CD14-positive monocyte (primary cell): ENCODE results near the gene SSX4B. TPM values are rescaled to one million over a fixed set of nuclear protein-coding genes. Genes with fewer than 3 reads are reported as not detected.
"Not testable (repeated sequence)": the region's sequence is repeated elsewhere in the genome, so short reads cannot be mapped to it uniquely, and the experiment has no call there.

ENCODE experiments used
- DNase-seq, 3 donors: peaks; one replicate each; pipeline ENCODE4 v3.0.0-alpha.2; 2011 to 2022
- H2AFZ ChIP-seq: 2 replicates; pipeline ENCODE4 v1.6.0; 2012; ENCODE audit warnings: mild to moderate bottlenecking, low read depth, low read length, inconsistent platforms; ENCODE audit not compliant: insufficient read depth, poor library complexity, severe bottlenecking
- H3K27ac ChIP-seq, 2 donors: 1 replicate in 1 of 2; 2 replicates in 1 of 2; pipeline ENCODE4 v1.5.1; 2012 to 2013; ENCODE audit warnings: low read length in 2 of 2, control low read depth in 1 of 2, inconsistent platforms in 1 of 2, low read depth in 1 of 2, mild to moderate bottlenecking in 1 of 2
- H3K27me3 ChIP-seq, 2 donors: one replicate each; pipeline versions ENCODE4 v1.6.0 to v1.6.1; 2011 to 2013; ENCODE audit warnings: low read length in 2 of 2; ENCODE audit not compliant: control insufficient read depth in 2 of 2, insufficient read depth in 2 of 2
- H3K36me3 ChIP-seq, 2 donors: replicated peaks in 1 of 2; 1 replicate in 1 of 2; 2 replicates in 1 of 2; pipeline versions ENCODE4 v1.5.1 to v1.6.1; 2012 to 2013; ENCODE audit warnings: low read length in 2 of 2, control low read depth in 1 of 2, inconsistent platforms in 1 of 2, mild to moderate bottlenecking in 1 of 2; ENCODE audit not compliant: insufficient read depth in 2 of 2, control insufficient read depth in 1 of 2
- H3K4me1 ChIP-seq, 2 donors: 1 replicate in 1 of 2; 2 replicates in 1 of 2; pipeline versions ENCODE4 v1.5.1 to v1.6.1; 2012 to 2013; ENCODE audit warnings: low read length in 2 of 2, control low read depth in 1 of 2, inconsistent platforms in 1 of 2, mild to moderate bottlenecking in 1 of 2, moderate library complexity in 1 of 2; ENCODE audit not compliant: insufficient read depth in 2 of 2, control insufficient read depth in 1 of 2
- H3K4me2 ChIP-seq: replicated peaks from 2 replicates; pipeline ENCODE3; 2012; ENCODE audit warnings: low read length, moderate library complexity, mild to moderate bottlenecking; ENCODE audit not compliant: poor library complexity, severe bottlenecking; ENCODE audit errors: extremely low read depth
- H3K4me3 ChIP-seq, 3 experiments: fragments of 200-600 bp in 1 of 3; sonication (generic) in 1 of 3; replicated peaks in 1 of 3; 1 replicate in 2 of 3; 2 replicates in 1 of 3; pipeline ENCODE4 v1.5.1; 2011 to 2013; ENCODE audit warnings: low read length in 3 of 3, mild to moderate bottlenecking in 3 of 3, control low read depth in 2 of 3, low read depth in 2 of 3, inconsistent platforms in 1 of 3, moderate library complexity in 1 of 3
- H3K79me2 ChIP-seq: 2 replicates; pipeline ENCODE4 v1.6.0; 2012; ENCODE audit warnings: mild to moderate bottlenecking, control low read depth, inconsistent platforms, low read length, moderate library complexity; ENCODE audit not compliant: insufficient read depth
- H3K9ac ChIP-seq: 2 replicates; pipeline ENCODE4 v1.6.0; 2017; ENCODE audit warnings: low read length, mild to moderate bottlenecking; ENCODE audit not compliant: insufficient read depth, poor library complexity, severe bottlenecking
- H3K9me3 ChIP-seq, 2 donors: replicated peaks in 1 of 2; 1 replicate in 1 of 2; 2 replicates in 1 of 2; pipeline versions ENCODE4 v1.5.1 to v1.6.1; 2012 to 2013; ENCODE audit warnings: low read length in 2 of 2, control low read depth in 1 of 2; ENCODE audit not compliant: control insufficient read depth in 1 of 2, insufficient read depth in 1 of 2
- H4K20me1 ChIP-seq: 2 replicates; pipeline ENCODE4 v1.6.0; 2012; ENCODE audit warnings: mild to moderate bottlenecking, low read length, control low read depth, moderate library complexity; ENCODE audit not compliant: insufficient read depth
- H3K27ac Mint-ChIP-seq, 7 donors: one replicate each; pipeline ENCODE4 v1.8.0; 2020; ENCODE audit warnings: mild to moderate bottlenecking in 7 of 7, mixed read lengths in 7 of 7, moderate library complexity in 6 of 7, inconsistent platforms in 2 of 7
- H3K27me3 Mint-ChIP-seq, 3 donors: one replicate each; pipeline ENCODE4 v1.8.0; 2021 to 2022; ENCODE audit warnings: low read depth in 3 of 3, mild to moderate bottlenecking in 3 of 3, mixed read lengths in 3 of 3, moderate library complexity in 3 of 3, inconsistent platforms in 1 of 3
- H3K36me3 Mint-ChIP-seq, 2 donors: one replicate each; pipeline ENCODE4 v1.8.0; 2020; ENCODE audit warnings: mixed read lengths in 2 of 2, inconsistent platforms in 1 of 2, mild to moderate bottlenecking in 1 of 2
- H3K4me1 Mint-ChIP-seq: one replicate; pipeline ENCODE4 v1.8.0; 2020; ENCODE audit warnings: mild to moderate bottlenecking, mixed read lengths
- H3K4me3 Mint-ChIP-seq, 2 donors: one replicate each; pipeline ENCODE4 v1.8.0; 2020; ENCODE audit warnings: mild to moderate bottlenecking in 2 of 2, mixed read lengths in 2 of 2, moderate library complexity in 1 of 2
- H3K9me3 Mint-ChIP-seq, 7 donors: one replicate each; pipeline ENCODE4 v1.8.0; 2020 to 2022; ENCODE audit warnings: mixed read lengths in 7 of 7, mild to moderate bottlenecking in 6 of 7, moderate library complexity in 6 of 7, inconsistent platforms in 2 of 7
- WGBS: methylation state at CpG from one replicate; pipeline ENCODE4 v1.1.5; 2013; ENCODE audit warnings: missing lambda C conversion rate; ENCODE audit not compliant: insufficient coverage; 5-methylcytosine and 5-hydroxymethylcytosine counted together
- intact Hi-C, 2 donors: fragments of 100-400 bp; cut with micrococcal nuclease; formaldehyde crosslinking; loops; one replicate each; pipeline versions ENCODE4 v1.15.0 to v1.15.1; 2023
- polyA plus RNA-seq, 3 donors: library from polyadenylated mRNA; depleted of rRNA in 1 of 3; unstranded in 2 of 3; stranded (reverse) in 1 of 3; fragments of 300-500 nt in 2 of 3; fragments of >200 nt in 1 of 3; fragmentation: Illumina TruSeq in 2 of 3; gene quantifications; 1 replicate in 2 of 3; 2 replicates in 1 of 3; pipeline ENCODE4 v1.2.3, GENCODE V29; 2012 to 2021

The SSX4B gene
- polyA plus RNA-seq, 3 donors, result not detected

DNA sequence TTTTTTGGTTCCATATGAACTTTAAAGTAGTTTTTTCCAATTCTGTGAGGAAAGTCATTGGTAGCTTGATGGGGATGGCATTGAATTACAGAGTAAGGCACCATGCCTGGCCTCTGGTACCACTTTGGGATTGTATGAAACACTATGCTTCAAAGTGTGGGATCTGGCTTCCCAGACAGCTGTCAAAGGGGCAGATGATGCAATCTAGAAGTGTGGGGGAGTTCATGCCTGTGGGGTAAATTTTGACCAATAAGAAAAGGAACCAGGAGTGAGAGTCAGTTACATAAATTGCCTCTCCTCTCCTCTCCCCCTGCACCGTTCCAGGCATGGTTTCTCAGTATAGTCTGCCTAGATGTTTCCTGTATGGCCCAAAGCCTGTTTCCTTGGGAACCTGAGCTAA is 13.9 kb downstream of the SSX4B start:
- H3K36me3 Mint-ChIP-seq, H2AFZ ChIP-seq, H4K20me1 ChIP-seq, H3K4me1 ChIP-seq, intact Hi-C loops, H3K4me3 ChIP-seq, H3K4me1 Mint-ChIP-seq, H3K9me3 ChIP-seq, H3K27me3 ChIP-seq, H3K27ac ChIP-seq, DNase-seq, H3K9ac ChIP-seq, H3K36me3 ChIP-seq, H3K4me2 ChIP-seq, H3K27ac Mint-ChIP-seq, H3K4me3 Mint-ChIP-seq, H3K9me3 Mint-ChIP-seq, H3K79me2 ChIP-seq, H3K27me3 Mint-ChIP-seq: not testable (repeated sequence)
- no CpG with 5 or more reads among the region's 1 CpG for WGBS

DNA sequence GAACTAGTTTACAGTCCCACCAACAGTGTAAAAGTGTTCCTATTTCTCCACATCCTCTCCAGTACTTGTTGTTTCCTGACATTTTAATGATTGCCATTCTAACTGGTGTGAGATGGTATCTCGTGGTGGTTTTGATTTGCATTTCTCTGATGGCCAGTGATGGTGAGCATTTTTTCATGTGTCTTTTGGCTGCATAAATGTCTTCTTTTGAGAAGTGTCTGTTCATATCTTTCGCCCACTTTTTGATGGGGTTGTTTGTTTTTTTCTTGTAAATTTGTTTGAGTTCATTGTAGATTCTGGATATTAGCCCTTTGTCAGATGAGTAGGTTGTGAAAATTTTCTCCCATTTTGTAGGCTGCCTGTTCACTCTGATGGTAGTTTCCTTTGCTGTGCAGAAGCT is 14.8 kb downstream of the SSX4B start:
- intact Hi-C loops, H3K36me3 Mint-ChIP-seq, H3K9ac ChIP-seq: not testable (repeated sequence)

GRCh38 chrX:48383239-48383638 is 28.5 kb downstream of the SSX4B start, which contains the start of gene SSX4:
SSX4 (plus strand) TSS chrX:48383539; CDS start chrX:48384054, 515 bp downstream.
- H3K4me3 Mint-ChIP-seq, H3K27ac Mint-ChIP-seq, H3K27ac ChIP-seq, H4K20me1 ChIP-seq, H3K79me2 ChIP-seq, H3K36me3 ChIP-seq, DNase-seq, H3K4me2 ChIP-seq, intact Hi-C loops, H3K27me3 Mint-ChIP-seq, H3K4me3 ChIP-seq, H3K27me3 ChIP-seq, H3K9me3 ChIP-seq, H3K4me1 ChIP-seq, H3K36me3 Mint-ChIP-seq, H2AFZ ChIP-seq, H3K9me3 Mint-ChIP-seq, H3K4me1 Mint-ChIP-seq, H3K9ac ChIP-seq: not testable (repeated sequence)
- no CpG with 5 or more reads among the region's 16 CpGs for WGBS

More for the DNA sequence above, 14.8 kb downstream of the SSX4B start:
- not testable (repeated sequence) for H4K20me1 ChIP-seq, H3K4me2 ChIP-seq, H3K36me3 ChIP-seq, H3K4me3 ChIP-seq, H3K27me3 Mint-ChIP-seq, H3K4me1 ChIP-seq, H3K27me3 ChIP-seq, H2AFZ ChIP-seq, H3K9me3 Mint-ChIP-seq, H3K27ac Mint-ChIP-seq, H3K9me3 ChIP-seq, DNase-seq, H3K79me2 ChIP-seq, H3K4me3 Mint-ChIP-seq, H3K27ac ChIP-seq, H3K4me1 Mint-ChIP-seq
- WGBS, result no CpG with 5 or more reads among the region's 2 CpGs

GRCh38 chrX:48370408-48370807 is 41.4 kb downstream of the SSX4B start:
- H3K36me3 ChIP-seq, H3K4me1 ChIP-seq, H2AFZ ChIP-seq, H3K9ac ChIP-seq, H3K9me3 Mint-ChIP-seq, H3K4me2 ChIP-seq, H3K4me3 ChIP-seq, H3K79me2 ChIP-seq, H4K20me1 ChIP-seq, intact Hi-C loops, H3K27ac ChIP-seq, H3K4me3 Mint-ChIP-seq, DNase-seq, H3K9me3 ChIP-seq, H3K27ac Mint-ChIP-seq, H3K36me3 Mint-ChIP-seq, H3K27me3 Mint-ChIP-seq, H3K27me3 ChIP-seq, H3K4me1 Mint-ChIP-seq: not testable (repeated sequence)
- WGBS, result no CpG with 5 or more reads among the region's 8 CpGs
